ENCODE data around the gene CYB5RL.

- TF ChIP-seq CTCF (IDR thresholded peaks at IDR 0.05) (no peak), POLR2A (IDR thresholded peaks at IDR 0.05) (no peak)
Observed at GRCh38 chr1:54188291-54188690, 11.5 kb downstream of the CYB5RL start.

Data from upper lobe of left lung (tissue), 4 donors.